ENCODE data around the gene CRYBG3.

The CRYBG3 gene

GRCh38 chr3:97993526-97993925, 171.7 kb downstream of the CRYBG3 start:
- Histone ChIP-seq H3K4me1 (ENCODE audit: control insufficient read depth, insufficient read depth, low read depth, low read length) (no peaks in the 10 kb centered on the region), H4K8ac (ENCODE audit: low read length) (no peak overlapping the region)

DNA sequence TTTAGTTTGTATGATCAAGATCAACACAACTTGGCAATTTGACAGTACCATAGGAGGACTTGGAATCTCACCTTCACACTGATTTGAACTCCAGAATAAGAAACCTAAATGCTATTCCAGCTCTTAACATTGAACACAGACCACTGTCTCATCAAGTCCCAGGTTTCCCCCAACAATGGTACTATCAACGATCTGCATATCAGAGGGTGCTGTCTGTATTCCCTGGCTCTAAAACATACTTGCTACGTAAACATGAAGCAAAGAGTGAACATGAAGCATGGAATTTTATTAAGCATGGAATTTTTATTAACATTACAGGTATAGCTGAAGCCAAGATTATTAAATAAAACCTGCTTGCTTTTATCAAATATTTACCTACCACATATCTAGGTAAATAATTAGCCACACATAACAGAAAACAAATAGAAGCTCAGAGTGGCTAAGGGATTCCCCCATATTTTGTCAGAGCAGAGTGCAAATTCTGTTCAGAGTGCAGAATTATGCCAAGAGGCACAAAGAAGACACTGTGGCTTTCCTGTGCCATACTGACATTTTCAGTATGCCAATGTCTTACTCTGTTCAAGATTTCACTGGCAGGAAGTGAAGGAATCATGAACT, 172.6 kb downstream of the CRYBG3 start:
- 83% methylated on average over 1 of the region's 2 CpGs for WGBS
- Histone ChIP-seq H3K23ac (ENCODE audit: low read length in 2 of 2) (no peak overlapping the region), H3K4me3 (ENCODE audit: insufficient read depth in 1 of 2, low read depth in 1 of 2, low read length in 2 of 2) (no peak overlapping the region), H4K91ac (ENCODE audit: low read length) (no peak overlapping the region), H2AK5ac (ENCODE audit: low read length, severe bottlenecking) (no peak overlapping the region), H2AFZ (ENCODE audit: low read depth, low read length) (no peak overlapping the region), H3K9me3 (ENCODE audit: control insufficient read depth, low read length) (no peaks in the 10 kb centered on the region), H3K14ac (ENCODE audit: low read length in 2 of 2) (no peak overlapping the region), H2BK15ac (ENCODE audit: low read depth, poor library complexity, severe bottlenecking) (no peak overlapping the region), H2BK5ac (ENCODE audit: low read depth, low read length, poor library complexity, severe bottlenecking) (no peak overlapping the region), H4K8ac (ENCODE audit: low read length) (no peak overlapping the region), H3K9ac (ENCODE audit: low read length) (no peak overlapping the region), H3K4me2 (ENCODE audit: low read length, poor library complexity, severe bottlenecking) (no peak overlapping the region), H3K18ac (ENCODE audit: low read depth in 1 of 2, low read length in 2 of 2) (no peak overlapping the region), H3K36me3 (ENCODE audit: control insufficient read depth in 1 of 2, insufficient read depth in 2 of 2, low read depth in 1 of 2, low read length in 2 of 2) (no peaks in the 10 kb centered on the region), H2BK120ac (ENCODE audit: low read depth, low read length) (no peak overlapping the region), H3K27ac (ENCODE audit: low read length, poor library complexity, severe bottlenecking) (no peak overlapping the region), H3K4me1 (ENCODE audit: control insufficient read depth, insufficient read depth, low read depth, low read length) (no peaks in the 10 kb centered on the region), H3K27me3 (ENCODE audit: control insufficient read depth in 1 of 2, insufficient read depth in 1 of 2, low read length in 2 of 2) (peaks cover 0 to 7% of the 10 kb centered on the region in 2 experiments), H3K79me1 (replicated peaks; ENCODE audit: low read length, poor library complexity, severe bottlenecking) (no peaks in the 10 kb centered on the region), H3K4ac (ENCODE audit: low read depth in 1 of 2, low read length in 2 of 2) (no peak overlapping the region), H2BK12ac (ENCODE audit: low read length in 2 of 2) (no peak overlapping the region)
- no peak for DNase-seq

More at GRCh38 chr3:97993526-97993925, 171.7 kb downstream of the CRYBG3 start:
- H3K4ac ChIP-seq (ENCODE audit: low read depth in 1 of 2, low read length in 2 of 2) = no peak overlapping the region
- no peaks in the 10 kb centered on the region for H3K36me3 ChIP-seq (ENCODE audit: control insufficient read depth in 1 of 2, insufficient read depth in 2 of 2, low read depth in 1 of 2, low read length in 2 of 2)
- no peak overlapping the region for H3K14ac ChIP-seq (ENCODE audit: low read length in 2 of 2)
- no peak overlapping the region for H2BK5ac ChIP-seq (ENCODE audit: low read depth, low read length, poor library complexity, severe bottlenecking)
- H3K4me3 ChIP-seq (ENCODE audit: insufficient read depth in 1 of 2, low read depth in 1 of 2, low read length in 2 of 2) = no peak overlapping the region
- H3K79me1 ChIP-seq (replicated peaks; ENCODE audit: low read length, poor library complexity, severe bottlenecking) = no peaks in the 10 kb centered on the region
- no peaks in the 10 kb centered on the region for H3K9me3 ChIP-seq (ENCODE audit: control insufficient read depth, low read length)
- no peak overlapping the region for H3K23ac ChIP-seq (ENCODE audit: low read length in 2 of 2)
- H3K27ac ChIP-seq (ENCODE audit: low read length, poor library complexity, severe bottlenecking) = no peak overlapping the region
- DNase-seq = no peak
- H3K9ac ChIP-seq (ENCODE audit: low read length) = no peak overlapping the region
- H2BK15ac ChIP-seq (ENCODE audit: low read depth, poor library complexity, severe bottlenecking) = no peak overlapping the region
- no peak overlapping the region for H2AFZ ChIP-seq (ENCODE audit: low read depth, low read length)
- H2BK12ac ChIP-seq (ENCODE audit: low read length in 2 of 2) = no peak overlapping the region
- H2BK120ac ChIP-seq (ENCODE audit: low read depth, low read length) = no peak overlapping the region
- H2AK5ac ChIP-seq (ENCODE audit: low read length, severe bottlenecking) = no peak overlapping the region
- no peak overlapping the region for H3K18ac ChIP-seq (ENCODE audit: low read depth in 1 of 2, low read length in 2 of 2)
- H4K91ac ChIP-seq (ENCODE audit: low read length) = no peak overlapping the region
- peaks cover 0 to 7% of the 10 kb centered on the region in 2 experiments for H3K27me3 ChIP-seq (ENCODE audit: control insufficient read depth in 1 of 2, insufficient read depth in 1 of 2, low read length in 2 of 2)
- WGBS = 8% methylated on average over 1 of the region's 2 CpGs
- no peak overlapping the region for H3K4me2 ChIP-seq (ENCODE audit: low read length, poor library complexity, severe bottlenecking)
